ENCODE measurements around the gene CDON. TPM values are rescaled to one million over a fixed set of nuclear protein-coding genes. Genes with fewer than 3 reads are reported as not detected.

CDON gene
- total and polyA plus RNA-seq, 2 donors (not counting 1 experiment from before 2014, with no cell fraction given), result 0.01 TPM; not detected in 1

DNA sequence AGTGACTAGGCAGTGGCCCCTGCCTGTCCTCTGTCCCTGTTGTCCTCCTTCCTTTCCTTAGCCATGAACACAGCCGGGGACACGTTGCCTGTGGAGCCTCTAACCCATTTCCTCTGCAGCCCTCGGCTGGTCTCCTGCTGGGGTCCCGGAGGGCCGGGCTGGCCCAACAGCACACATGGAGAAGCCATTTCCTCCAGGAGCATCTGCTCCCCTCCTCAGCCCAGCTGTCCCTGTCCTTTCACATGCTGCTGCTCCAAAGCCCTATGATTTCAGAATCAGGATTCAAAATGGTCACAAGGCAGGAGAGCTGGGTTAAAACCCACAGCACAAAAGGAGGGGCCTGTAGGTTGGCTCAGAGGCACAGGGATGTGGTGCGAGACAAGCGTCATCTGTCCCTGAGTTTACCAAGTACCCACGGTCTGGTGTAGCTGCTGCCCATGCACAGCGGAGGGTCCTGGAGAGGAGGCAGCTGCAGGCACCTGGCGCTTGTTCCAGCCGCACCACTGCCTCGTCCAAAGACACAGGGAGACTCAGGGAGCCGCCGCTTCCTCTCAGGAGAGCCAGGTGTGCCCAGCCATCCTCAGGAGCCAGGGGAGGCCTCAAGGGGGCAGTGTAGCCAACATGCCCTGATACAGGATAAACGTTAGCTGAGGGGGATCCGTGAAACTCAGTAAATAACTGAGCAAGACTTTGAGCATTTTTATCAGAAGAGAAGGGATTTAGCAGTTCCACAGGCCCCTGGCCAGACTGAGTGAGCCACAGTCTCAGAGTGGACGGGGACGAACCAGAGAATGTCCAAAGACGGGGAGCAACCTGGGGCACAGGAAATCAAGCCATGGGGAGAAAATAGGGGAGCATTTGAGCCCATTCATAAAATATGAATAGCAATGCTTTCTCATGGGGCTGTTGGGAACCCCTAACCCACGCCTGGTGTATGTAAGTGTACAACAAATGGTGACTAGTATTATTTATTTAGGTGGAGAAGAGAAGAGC, 120.8 kb downstream of the CDON start:
- Histone ChIP-seq H4K20me1 (ENCODE audit: control insufficient read depth, insufficient read depth, low read length, poor library complexity, severe bottlenecking) (no peaks in the 10 kb centered on the region), H3K9ac (ENCODE audit: low read length) (no peak overlapping the region), H3K27me3 (replicated peaks in 1 of 4; ENCODE audit: control extremely low read depth in 1 of 4, control insufficient read depth in 3 of 4, insufficient read depth in 4 of 4, low read length in 3 of 4) (peaks cover 0 to 4% (median 0%) of the 10 kb centered on the region in 4 experiments), H2AFZ (ENCODE audit: insufficient read depth, low read depth, low read length, poor library complexity, severe bottlenecking) (no peak overlapping the region), H3K4me3 (ENCODE audit: control extremely low read depth in 1 of 5, extremely low read depth in 1 of 5, insufficient read depth in 1 of 5, low read depth in 2 of 5, low read length in 4 of 5) (no peak overlapping the region), H3K4me2 (replicated peaks; ENCODE audit: low read depth, low read length, poor library complexity, severe bottlenecking) (no peak overlapping the region), H3K9me3 (ENCODE audit: control extremely low read depth in 1 of 3, control insufficient read depth in 2 of 3, insufficient read depth in 1 of 3, low read length in 2 of 3) (no peaks in the 10 kb centered on the region), H3K4me1 (ENCODE audit: control insufficient read depth in 2 of 2, insufficient read depth in 2 of 2, low read length in 2 of 2) (no peaks in the 10 kb centered on the region), H3K36me3 (replicated peaks in 1 of 2; ENCODE audit: control extremely low read depth in 1 of 2, control insufficient read depth in 1 of 2, extremely low read depth in 1 of 2, insufficient read depth in 2 of 2, low read length in 1 of 2) (no peaks in the 10 kb centered on the region), H3K27ac (ENCODE audit: low read length in 2 of 2) (no peak overlapping the region), H3K79me2 (ENCODE audit: control insufficient read depth, insufficient read depth, low read length) (no peaks in the 10 kb centered on the region)
- DNase-seq, result no peak
- Mint-ChIP-seq H3K4me1 (no peaks in the 10 kb centered on the region), H3K27me3 (peaks cover 4% of the 10 kb centered on the region), H3K9me3 (ENCODE audit: insufficient read depth) (no peaks in the 10 kb centered on the region), H3K4me3 (no peak overlapping the region), H3K27ac (no peak overlapping the region)
- intact Hi-C loops (cut with micrococcal nuclease), result no loop called here
- ChIA-PET CTCF (interaction anchor here (1.2 to 2.6 kb wide), 2 partner anchors 15 to 252 kb away, joined by 3 to 13 read pairs; no protein-coding TSS in a partner anchor), POLR2A (no interaction called here)
- TF ChIP-seq EZH2 (IDR thresholded peaks at IDR 0.05; ENCODE audit: borderline replicate concordance, insufficient read depth, low read depth, low read length, poor library complexity, severe bottlenecking), result no peak
- TF ChIP-seq, protein P1, sequence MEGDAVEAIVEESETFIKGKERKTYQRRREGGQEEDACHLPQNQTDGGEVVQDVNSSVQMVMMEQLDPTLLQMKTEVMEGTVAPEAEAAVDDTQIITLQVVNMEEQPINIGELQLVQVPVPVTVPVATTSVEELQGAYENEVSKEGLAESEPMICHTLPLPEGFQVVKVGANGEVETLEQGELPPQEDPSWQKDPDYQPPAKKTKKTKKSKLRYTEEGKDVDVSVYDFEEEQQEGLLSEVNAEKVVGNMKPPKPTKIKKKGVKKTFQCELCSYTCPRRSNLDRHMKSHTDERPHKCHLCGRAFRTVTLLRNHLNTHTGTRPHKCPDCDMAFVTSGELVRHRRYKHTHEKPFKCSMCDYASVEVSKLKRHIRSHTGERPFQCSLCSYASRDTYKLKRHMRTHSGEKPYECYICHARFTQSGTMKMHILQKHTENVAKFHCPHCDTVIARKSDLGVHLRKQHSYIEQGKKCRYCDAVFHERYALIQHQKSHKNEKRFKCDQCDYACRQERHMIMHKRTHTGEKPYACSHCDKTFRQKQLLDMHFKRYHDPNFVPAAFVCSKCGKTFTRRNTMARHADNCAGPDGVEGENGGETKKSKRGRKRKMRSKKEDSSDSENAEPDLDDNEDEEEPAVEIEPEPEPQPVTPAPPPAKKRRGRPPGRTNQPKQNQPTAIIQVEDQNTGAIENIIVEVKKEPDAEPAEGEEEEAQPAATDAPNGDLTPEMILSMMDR (IDR thresholded peaks at IDR 0.05), result peak; percentile 26
- no peak for ATAC-seq (ENCODE audit: low read depth)
- 30% methylated on average over 20 of the region's 20 CpGs for WGBS (ENCODE audit: insufficient coverage)

DNA sequence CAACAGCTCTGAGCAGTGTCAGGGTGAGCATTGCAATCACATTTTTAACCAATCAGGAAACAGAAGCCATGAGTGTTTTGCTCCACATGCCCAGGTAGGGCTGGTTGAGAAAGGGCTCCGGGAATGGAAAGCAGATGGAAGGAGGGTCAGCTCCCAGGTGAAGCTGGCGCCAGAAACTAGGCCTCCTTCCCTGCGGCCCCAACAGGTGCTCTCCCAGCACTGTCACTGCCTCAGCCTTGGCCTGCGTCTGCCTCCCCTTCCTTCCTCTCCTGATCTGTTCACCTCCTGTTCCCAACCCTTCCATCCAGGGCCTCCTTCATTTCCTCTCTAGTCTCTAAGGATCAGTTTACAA, 121.4 kb downstream of the CDON start:
- H3K4me2 ChIP-seq (replicated peaks; ENCODE audit: low read depth, low read length, poor library complexity, severe bottlenecking), result no peak overlapping the region
- H3K4me1 Mint-ChIP-seq, result no peaks in the 10 kb centered on the region

More for the DNA sequence above, 121.4 kb downstream of the CDON start:
- Histone ChIP-seq H4K20me1 (ENCODE audit: control insufficient read depth, insufficient read depth, low read length, poor library complexity, severe bottlenecking) (no peaks in the 10 kb centered on the region), H3K4me1 (ENCODE audit: control insufficient read depth in 2 of 2, insufficient read depth in 2 of 2, low read length in 2 of 2) (no peaks in the 10 kb centered on the region), H3K27ac (ENCODE audit: low read length in 2 of 2) (no peak overlapping the region), H2AFZ (ENCODE audit: insufficient read depth, low read depth, low read length, poor library complexity, severe bottlenecking) (no peak overlapping the region), H3K9ac (ENCODE audit: low read length) (no peak overlapping the region), H3K4me3 (ENCODE audit: control extremely low read depth in 1 of 5, extremely low read depth in 1 of 5, insufficient read depth in 1 of 5, low read depth in 2 of 5, low read length in 4 of 5) (no peak overlapping the region), H3K9me3 (ENCODE audit: control extremely low read depth in 1 of 3, control insufficient read depth in 2 of 3, insufficient read depth in 1 of 3, low read length in 2 of 3) (no peaks in the 10 kb centered on the region), H3K36me3 (replicated peaks in 1 of 2; ENCODE audit: control extremely low read depth in 1 of 2, control insufficient read depth in 1 of 2, extremely low read depth in 1 of 2, insufficient read depth in 2 of 2, low read length in 1 of 2) (no peaks in the 10 kb centered on the region), H3K27me3 (replicated peaks in 1 of 4; ENCODE audit: control extremely low read depth in 1 of 4, control insufficient read depth in 3 of 4, insufficient read depth in 4 of 4, low read length in 3 of 4) (peaks cover 0 to 4% (median 0%) of the 10 kb centered on the region in 4 experiments), H3K79me2 (ENCODE audit: control insufficient read depth, insufficient read depth, low read length) (no peaks in the 10 kb centered on the region)
- POLR2A ChIA-PET, result no interaction called here
- intact Hi-C loops (cut with micrococcal nuclease), result no loop called here
- Mint-ChIP-seq H3K27ac (no peak overlapping the region), H3K9me3 (ENCODE audit: insufficient read depth) (no peaks in the 10 kb centered on the region), H3K27me3 (peaks cover 4% of the 10 kb centered on the region), H3K4me3 (no peak overlapping the region)
- no peak for DNase-seq
- 75% methylated on average over 4 of the region's 4 CpGs for WGBS (ENCODE audit: insufficient coverage)
- TF ChIP-seq, protein P1 (IDR thresholded peaks at IDR 0.05), result no peak
- no peak for ATAC-seq (ENCODE audit: low read depth)
- CTCF ChIA-PET, result interaction anchor here (1.4 to 2.6 kb wide), 2 partner anchors 13 to 252 kb away, joined by 4 to 13 read pairs; no protein-coding TSS in a partner anchor
